DND-41 (cell line): ENCODE results near the gene MAST4.

Experiments
- EZH2 ChIP-seq: IDR thresholded peaks from 3 replicates; pipeline ENCODE4 v1.6.1; 2012; ENCODE audit warnings: borderline replicate concordance, low read depth, mild to moderate bottlenecking, moderate library complexity, low read length, inconsistent platforms; ENCODE audit not compliant: severe bottlenecking
- TF ChIP-seq, protein P1 (sequence below): IDR thresholded peaks from 2 replicates; pipeline ENCODE4 v1.5.1; 2012; ENCODE audit warnings: borderline replicate concordance, low read length, moderate library complexity, mild to moderate bottlenecking; ENCODE audit not compliant: poor library complexity, severe bottlenecking; ENCODE audit errors: extremely low read depth

DNA sequence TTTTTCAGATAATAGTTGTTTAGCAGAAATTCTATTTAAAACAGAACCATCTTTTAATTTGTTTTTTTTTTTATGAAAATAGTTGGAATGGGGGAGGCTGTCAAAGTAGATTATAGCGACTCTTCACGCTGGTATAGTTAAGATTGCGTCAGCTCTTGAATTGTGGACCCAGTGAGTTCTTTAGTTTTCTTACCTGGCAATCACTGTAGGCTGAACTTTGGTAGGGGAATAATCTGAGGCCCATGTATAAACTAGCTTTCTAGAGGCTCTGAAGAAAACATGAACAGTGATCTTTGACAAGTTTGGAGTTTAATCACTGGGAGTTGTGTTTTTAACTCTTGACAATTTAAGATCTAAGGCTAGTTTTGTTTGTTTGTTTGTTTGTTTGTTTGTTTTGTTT is 519.6 kb downstream of the MAST4 start:
- TF ChIP-seq, protein P1, sequence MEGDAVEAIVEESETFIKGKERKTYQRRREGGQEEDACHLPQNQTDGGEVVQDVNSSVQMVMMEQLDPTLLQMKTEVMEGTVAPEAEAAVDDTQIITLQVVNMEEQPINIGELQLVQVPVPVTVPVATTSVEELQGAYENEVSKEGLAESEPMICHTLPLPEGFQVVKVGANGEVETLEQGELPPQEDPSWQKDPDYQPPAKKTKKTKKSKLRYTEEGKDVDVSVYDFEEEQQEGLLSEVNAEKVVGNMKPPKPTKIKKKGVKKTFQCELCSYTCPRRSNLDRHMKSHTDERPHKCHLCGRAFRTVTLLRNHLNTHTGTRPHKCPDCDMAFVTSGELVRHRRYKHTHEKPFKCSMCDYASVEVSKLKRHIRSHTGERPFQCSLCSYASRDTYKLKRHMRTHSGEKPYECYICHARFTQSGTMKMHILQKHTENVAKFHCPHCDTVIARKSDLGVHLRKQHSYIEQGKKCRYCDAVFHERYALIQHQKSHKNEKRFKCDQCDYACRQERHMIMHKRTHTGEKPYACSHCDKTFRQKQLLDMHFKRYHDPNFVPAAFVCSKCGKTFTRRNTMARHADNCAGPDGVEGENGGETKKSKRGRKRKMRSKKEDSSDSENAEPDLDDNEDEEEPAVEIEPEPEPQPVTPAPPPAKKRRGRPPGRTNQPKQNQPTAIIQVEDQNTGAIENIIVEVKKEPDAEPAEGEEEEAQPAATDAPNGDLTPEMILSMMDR = no peak
- TF ChIP-seq EZH2 = no peak
